GM12874 (cell line): ENCODE measurements around the gene ASIC5.

Experiments
- TF ChIP-seq, protein P1 (sequence below): IDR thresholded peaks from 2 replicates; pipeline ENCODE4 v1.5.1; 2011; ENCODE audit warnings: low read depth, mild to moderate bottlenecking, control low read depth, low read length, moderate library complexity; ENCODE audit not compliant: insufficient read depth

ASIC5 gene

GRCh38 chr4:155906554-155907247 lies 40.6 kb upstream of the ASIC5 start:
- TF ChIP-seq, protein P1, sequence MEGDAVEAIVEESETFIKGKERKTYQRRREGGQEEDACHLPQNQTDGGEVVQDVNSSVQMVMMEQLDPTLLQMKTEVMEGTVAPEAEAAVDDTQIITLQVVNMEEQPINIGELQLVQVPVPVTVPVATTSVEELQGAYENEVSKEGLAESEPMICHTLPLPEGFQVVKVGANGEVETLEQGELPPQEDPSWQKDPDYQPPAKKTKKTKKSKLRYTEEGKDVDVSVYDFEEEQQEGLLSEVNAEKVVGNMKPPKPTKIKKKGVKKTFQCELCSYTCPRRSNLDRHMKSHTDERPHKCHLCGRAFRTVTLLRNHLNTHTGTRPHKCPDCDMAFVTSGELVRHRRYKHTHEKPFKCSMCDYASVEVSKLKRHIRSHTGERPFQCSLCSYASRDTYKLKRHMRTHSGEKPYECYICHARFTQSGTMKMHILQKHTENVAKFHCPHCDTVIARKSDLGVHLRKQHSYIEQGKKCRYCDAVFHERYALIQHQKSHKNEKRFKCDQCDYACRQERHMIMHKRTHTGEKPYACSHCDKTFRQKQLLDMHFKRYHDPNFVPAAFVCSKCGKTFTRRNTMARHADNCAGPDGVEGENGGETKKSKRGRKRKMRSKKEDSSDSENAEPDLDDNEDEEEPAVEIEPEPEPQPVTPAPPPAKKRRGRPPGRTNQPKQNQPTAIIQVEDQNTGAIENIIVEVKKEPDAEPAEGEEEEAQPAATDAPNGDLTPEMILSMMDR = no peak

- TF ChIP-seq, protein P1 = no peak
Observed at GRCh38 chr4:155904331-155904730, 38.3 kb upstream of the ASIC5 start.

GRCh38 chr4:155903453-155903852 lies 37.4 kb upstream of the ASIC5 start, which contains the start of gene TDO2:
Gene TDO2 (plus strand): TSS chr4:155903696. CDS start chr4:155903759, 63 bp downstream.
- TF ChIP-seq, protein P1 = no peak

DNA sequence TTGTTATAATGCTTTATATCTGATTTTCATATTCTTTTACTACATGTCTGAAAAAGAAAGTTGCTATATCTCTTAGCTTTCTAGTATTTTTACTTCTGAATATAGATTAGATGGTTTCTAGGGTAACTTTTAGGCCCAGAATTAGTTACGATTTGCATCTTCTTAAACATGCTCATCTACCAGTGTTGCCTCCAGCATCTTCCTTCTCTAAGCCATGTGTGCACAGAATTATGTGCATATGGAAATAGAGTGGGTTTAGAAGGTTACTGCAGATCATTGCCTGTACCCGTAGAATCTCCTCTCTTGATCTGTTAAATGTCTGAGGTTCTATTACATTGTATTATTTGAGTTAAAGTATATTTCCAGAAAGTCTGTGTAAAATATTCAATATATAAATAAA lies 34.9 kb upstream of the ASIC5 start:
- TF ChIP-seq, protein P1 = no peak

DNA sequence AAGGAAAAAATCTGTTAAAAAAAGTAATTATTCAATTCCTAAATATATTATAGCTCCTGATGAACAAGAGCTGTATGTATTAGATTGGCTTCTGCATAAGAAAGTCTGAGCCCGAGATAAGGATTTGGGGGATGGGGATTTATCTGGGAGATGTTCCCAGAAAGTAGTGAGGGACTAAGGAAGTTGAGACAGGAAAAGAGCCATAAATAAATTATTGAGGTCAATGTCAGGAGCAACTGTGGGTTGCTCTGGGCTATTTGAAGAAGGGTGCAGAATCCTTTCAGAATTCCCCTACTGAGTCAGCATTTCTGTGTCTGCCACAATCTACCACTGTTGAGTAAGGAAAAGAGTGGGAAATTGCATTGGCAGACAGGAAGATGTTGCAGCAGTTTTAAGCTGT lies 34.3 kb upstream of the ASIC5 start:
- TF ChIP-seq, protein P1 = no peak

DNA sequence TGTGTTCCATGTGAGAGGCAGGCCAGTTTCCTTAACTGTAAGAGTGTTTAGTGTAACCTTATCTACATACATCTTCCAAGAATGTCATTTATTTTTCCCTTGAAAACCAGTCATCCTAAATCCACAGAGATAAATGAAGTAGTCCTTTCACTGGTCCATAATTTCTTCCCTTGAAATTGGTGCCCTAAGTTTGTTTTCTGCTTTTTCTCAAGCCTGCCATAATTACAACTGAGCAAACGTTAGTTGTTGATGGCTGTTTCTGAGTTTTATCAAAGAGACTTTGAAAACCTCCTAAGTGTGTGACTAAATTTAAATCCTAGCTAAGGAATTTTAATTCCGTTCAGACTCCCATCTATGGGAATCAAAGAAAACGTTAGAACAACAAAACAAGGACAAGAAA lies 33.8 kb upstream of the ASIC5 start:
- TF ChIP-seq, protein P1 = no peak

- TF ChIP-seq, protein P1 = no peak
Observed at GRCh38 chr4:155891058-155891457, 25.0 kb upstream of the ASIC5 start.
